Stimulated activated naive CD4-positive, alpha-beta T cell (primary cell): ENCODE measurements around the gene NPPA.

Experiments used
- DNase-seq, 6 experiments: peaks; one replicate each; lab custom pipeline; 2025; lab: John Stamatoyannopoulos, UW

The NPPA gene

DNA sequence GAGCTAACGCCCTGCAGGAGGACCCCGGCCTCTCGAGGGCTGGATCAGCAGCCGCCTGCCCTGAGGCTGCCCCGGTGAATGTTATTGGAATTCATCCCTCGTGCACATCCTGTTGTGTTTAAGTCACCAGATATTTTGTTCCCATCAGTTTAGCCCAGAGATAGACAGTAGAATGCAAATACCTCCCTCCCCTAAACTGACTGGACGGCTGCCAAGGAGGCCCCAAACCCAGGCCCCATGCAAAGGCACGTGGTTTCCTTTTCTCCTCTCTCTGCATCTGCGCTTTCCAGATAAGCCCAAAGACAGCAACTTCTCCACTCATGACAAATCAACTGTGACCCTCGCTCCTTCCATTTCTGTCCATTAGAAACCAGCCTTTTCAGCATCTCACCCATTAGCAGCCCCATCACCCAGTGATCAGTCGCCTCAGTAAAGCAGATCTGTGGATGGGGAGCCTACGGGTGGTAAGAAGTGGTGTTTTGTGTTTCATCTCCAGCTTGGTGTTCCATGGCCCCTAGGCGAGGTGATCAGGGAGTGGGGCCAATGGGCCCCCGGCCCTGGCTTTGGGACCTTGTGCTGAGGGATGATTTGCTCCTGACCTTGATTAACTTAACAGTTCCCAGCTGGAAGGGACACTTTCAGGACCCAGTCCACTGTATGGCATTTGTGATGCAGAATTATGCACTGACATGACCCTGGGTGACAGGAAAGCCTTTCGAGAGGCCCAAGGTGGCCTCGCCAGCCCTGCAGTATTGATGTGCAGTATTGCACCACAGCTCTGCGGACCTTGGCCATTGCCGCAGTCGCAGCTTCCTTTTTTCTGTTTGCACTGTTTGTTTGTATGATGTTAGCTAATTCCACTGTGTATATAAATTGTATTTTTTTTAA lies 5.2 kb downstream of the NPPA start:
- DNase-seq: no peak

- no peak for DNase-seq
Measured at GRCh38 chr1:11841245-11842153, 6.1 kb downstream of the NPPA start.

- no peak for DNase-seq
Measured at GRCh38 chr1:11839727-11840705, 7.6 kb downstream of the NPPA start.

GRCh38 chr1:11838349-11839272 lies 9.0 kb downstream of the NPPA start:
- peak; percentile 53 to 78 (median 62) for DNase-seq

DNA sequence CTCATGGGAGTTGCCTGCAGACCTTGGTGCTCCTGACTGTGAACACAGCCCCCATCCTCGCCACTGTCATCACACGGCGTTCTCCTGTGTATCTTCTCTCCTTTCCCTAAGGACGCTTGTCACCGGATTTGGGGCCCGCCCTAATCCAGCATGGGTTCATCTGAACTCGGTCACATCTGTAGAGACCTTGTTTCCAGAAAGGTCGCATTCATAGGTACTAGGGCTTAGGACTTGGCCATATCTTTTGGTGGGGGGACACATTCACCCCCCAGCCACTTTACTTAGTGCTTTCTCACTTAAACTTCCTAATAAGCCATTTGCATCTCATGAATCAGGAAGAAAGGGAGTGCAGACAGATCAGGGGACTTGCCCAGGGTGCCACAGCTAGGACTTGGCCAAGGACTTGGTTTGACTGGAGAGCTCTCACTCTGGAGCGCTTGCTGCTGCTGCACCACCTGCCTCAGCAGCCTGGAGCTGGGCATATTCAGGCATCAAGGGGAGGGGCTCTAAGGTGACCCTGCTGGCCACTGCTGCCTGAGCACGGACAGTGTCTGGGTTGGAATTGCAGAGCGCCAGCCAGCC lies 9.7 kb downstream of the NPPA start:
- DNase-seq: no peak

DNA sequence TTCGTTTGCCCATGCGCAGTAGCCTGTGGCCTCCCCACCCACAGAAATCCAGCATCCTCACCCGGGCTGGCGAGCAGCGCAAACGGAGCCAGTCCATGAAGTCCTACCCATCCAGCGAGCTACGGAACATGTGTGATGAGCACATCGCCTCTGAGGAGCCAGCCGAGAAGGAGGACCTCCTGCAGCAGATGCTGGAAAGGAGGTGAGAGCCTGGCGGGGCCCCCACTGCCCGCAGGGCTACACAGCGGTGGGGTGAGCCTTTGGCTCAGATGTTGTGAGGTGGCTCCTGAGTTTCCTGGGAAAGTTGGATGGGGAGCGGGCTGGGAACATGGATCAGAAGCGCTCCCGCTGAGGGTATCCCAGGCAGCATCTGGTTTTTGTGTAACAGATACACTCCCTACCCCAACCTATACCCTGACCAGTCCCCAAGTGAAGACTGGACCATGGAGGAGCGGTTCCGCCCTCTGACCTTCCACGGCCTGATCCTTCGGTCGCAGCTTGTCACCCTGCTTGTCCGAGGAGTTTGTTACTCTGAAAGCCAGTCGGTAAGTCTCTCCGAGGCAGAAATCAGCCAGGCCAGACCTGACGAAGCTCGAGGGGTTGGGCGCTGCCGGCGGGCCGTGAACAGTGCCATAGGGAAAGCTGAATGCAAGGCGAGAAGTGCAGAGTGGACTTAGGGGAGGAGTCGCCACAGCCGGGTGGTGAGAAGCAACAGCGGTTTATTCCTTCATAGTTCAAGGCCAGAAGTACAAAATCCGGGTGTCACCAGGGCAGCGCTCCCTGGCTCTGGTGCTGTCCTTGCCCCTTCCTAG lies 10.4 kb downstream of the NPPA start:
- no peak for DNase-seq

- no peak for DNase-seq
Measured at GRCh38 chr1:11835441-11836225, 11.9 kb downstream of the NPPA start.

- no peak for DNase-seq
Measured at GRCh38 chr1:11833900-11834299, 13.7 kb downstream of the NPPA start.

DNA sequence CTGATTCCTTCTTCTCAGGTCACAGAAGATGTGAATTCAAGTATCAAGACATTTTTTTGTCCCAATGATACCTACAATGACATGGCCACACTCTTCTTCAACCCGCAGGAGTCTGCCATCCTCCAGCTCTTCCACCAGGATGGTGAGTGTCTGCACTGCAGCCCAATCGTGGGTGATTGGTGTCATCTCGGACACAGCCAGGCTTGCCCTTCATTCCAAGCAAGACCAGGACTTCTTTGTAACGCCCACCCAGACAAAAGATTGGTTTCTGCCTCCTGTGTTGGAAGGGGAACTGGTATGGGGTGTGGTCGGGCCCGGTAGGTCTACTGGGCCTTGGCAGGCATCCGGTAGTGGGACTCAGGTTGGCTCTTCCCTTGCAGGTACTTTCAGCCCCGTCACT lies 14.1 kb downstream of the NPPA start:
- DNase-seq: no peak

GRCh38 chr1:11831945-11832725 lies 15.4 kb downstream of the NPPA start:
- no peak for DNase-seq

DNA sequence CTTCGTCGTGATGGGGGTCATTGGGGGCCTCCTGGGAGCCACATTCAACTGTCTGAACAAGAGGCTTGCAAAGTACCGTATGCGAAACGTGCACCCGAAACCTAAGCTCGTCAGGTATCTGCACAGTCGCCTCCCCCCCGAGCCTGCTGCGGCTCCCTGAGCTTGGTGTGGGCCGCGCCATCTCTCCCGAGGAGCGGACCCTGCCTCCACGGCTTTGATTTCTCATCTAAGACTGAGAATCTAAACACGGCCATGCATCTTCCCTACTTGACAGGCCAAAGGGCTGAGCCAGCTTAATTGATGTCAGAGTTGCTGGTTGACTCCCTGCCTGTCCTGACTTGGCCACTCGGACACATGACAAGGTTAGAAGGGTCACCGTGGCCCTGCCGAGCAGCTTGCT lies 19.1 kb downstream of the NPPA start:
- no peak for DNase-seq

DNA sequence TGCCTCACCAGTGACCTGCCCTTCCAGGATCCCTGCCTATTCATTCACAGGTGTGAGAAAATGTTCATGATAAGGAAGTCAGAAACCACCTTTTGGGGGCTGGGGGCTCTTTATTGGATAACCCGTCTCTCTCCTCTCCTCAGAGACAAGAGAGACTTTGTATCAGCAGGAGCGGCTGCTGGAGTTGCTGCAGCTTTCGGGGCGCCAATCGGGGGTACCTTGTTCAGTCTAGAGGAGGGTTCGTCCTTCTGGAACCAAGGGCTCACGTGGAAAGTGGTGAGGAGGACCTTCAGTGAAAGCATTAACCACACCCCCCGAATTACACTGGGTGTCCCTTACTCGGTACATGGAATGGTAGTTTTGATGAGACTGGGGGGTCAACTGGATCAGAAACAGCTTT lies 20.6 kb downstream of the NPPA start:
- DNase-seq: no peak

DNA sequence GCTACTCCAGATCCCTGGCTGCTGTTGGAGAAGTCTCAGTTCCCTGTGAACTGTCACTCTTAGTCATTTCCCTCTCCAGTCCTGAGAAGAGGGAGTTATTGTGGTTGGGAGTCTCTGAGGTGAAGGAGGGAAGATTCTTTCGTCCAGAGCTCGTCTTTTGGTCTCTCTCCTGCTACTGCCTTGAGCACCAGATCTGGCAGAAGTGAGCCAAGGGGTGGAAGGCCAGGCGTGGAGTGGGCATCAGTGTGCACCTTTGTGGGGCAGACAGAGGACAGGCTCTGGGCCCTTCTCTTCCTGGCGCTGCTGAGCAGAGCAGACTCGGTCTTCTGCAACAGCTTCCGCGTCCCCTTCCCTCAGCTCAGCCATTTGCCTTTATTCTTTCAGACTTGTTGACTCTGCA lies 22.5 kb downstream of the NPPA start:
- no peak for DNase-seq

GRCh38 chr1:11823366-11824137 lies 24.0 kb downstream of the NPPA start:
- DNase-seq: no peak

- no peak for DNase-seq
Measured at GRCh38 chr1:11822091-11822490, 25.5 kb downstream of the NPPA start.

GRCh38 chr1:11817192-11817591 lies 30.4 kb downstream of the NPPA start:
- DNase-seq: no peak

DNA sequence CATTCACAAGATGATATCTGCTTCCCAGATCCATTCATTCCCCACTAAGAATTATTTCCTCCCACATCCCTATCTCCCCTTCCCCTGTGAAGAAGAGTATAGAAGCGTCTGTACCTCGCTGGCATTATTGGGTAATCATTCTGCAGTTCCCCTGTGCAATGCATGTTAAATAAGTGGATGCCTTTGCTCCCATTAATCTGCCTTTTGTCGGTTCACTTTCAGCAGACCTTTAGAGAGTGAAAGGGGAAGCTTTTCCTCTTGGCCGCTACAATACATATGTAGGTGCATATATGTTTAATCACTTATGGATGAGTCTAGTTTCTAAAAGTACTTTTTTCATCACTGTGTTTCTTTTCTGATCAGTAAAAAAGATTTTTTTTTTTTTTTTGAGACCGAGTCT lies 34.6 kb downstream of the NPPA start:
- DNase-seq: no peak
